ENCODE measurements around the gene POLR2E. TPM values are rescaled to one million over a fixed set of nuclear protein-coding genes. Genes with fewer than 3 reads are reported as not detected.

Gene POLR2E
- total and polyA plus RNA-seq, 9 donors = 69.6 to 149 (median 133) TPM

DNA sequence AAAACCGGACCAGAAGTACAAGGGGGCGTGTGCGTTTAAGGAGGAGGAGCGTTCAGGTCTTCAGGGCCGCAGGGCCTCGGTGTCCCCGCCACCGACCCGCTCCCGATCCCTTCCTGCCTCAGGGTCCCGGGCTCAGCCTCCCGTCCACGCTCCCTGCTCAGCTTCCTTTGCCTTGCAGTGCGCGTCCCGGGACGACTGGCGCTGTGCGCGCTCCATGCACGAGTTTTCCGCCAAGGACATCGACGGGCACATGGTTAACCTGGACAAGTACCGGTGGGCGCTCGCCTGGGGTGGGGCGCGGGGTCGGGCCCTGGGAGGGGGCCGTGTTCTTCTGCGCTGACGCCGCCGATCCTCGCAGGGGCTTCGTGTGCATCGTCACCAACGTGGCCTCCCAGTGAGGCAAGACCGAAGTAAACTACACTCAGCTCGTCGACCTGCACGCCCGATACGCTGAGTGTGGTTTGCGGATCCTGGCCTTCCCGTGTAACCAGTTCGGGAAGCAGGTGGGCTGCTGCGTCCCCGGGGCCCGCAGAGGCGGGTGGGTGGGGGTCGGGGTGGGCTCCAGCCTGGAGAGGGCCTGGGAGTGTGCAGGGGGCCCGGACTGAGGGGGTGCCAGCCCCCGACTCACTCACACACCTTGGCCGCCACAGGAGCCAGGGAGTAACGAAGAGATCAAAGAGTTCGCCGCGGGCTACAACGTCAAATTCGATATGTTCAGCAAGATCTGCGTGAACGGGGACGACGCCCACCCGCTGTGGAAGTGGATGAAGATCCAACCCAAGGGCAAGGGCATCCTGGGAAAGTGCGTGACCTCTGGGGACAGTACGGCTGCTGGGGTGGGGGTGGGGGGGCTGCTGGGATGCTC, 10.1 kb upstream of the POLR2E start:
- Histone ChIP-seq H3K36me3 (ENCODE audit: control insufficient read depth, insufficient read depth, low read length) (peaks cover 37% of the 10 kb centered on the region), H3K9me3 (replicated peaks; ENCODE audit: control insufficient read depth, low read depth, low read length) (no peaks in the 10 kb centered on the region), H3K27ac (ENCODE audit: low read length) (peak overlapping the region; percentile 88), H3K4me3 (ENCODE audit: low read length) (peak overlapping the region; percentile 65), H3K4me1 (ENCODE audit: control insufficient read depth, insufficient read depth, low read length) (peaks cover 43% of the 10 kb centered on the region), H3K27me3 (ENCODE audit: control insufficient read depth, insufficient read depth, low read length) (no peaks in the 10 kb centered on the region)
- DNase-seq = peak; percentile 53
- 18% methylated on average over 54 of the region's 69 CpGs for WGBS (ENCODE audit: insufficient coverage)

GRCh38 chr19:1104311-1105007, 9.3 kb upstream of the POLR2E start:
- Histone ChIP-seq H3K9me3 (replicated peaks; ENCODE audit: control insufficient read depth, low read depth, low read length) (no peaks in the 10 kb centered on the region), H3K27me3 (ENCODE audit: control insufficient read depth, insufficient read depth, low read length) (no peaks in the 10 kb centered on the region), H3K36me3 (ENCODE audit: control insufficient read depth, insufficient read depth, low read length) (peaks cover 30% of the 10 kb centered on the region), H3K4me3 (ENCODE audit: low read length) (peak overlapping the region; percentile 65), H3K4me1 (ENCODE audit: control insufficient read depth, insufficient read depth, low read length) (peaks cover 43% of the 10 kb centered on the region), H3K27ac (ENCODE audit: low read length) (peak overlapping the region; percentile 88)
- peak; percentile 81 for DNase-seq
- under 1% methylated on average over 93 of the region's 93 CpGs for WGBS (ENCODE audit: insufficient coverage)

DNA sequence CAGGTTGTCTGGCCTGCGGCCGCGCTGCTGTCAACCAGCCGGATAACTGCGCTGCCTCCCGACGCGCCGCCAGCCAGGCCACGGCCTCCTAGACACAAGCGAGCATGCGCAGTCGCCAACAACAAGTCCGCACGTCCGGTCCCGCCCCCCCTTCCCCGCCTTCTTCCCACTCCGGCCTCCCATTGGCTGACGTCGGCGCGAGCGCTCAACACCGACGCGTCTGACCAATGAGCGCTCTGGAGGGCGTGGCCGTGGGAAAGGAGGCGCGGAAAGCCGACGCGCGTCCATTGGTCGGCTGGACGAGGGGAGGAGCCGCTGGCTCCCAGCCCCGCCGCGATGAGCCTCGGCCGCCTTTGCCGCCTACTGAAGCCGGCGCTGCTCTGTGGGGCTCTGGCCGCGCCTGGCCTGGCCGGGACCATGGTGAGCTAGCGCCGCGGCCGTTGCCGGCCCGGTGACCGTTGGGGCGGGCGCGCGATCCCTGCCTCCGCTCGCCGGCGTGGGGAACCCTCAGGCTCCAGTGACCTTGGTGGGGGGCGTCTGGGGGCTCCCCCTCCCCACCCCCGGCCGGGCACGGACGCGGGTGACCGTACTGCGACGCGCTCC, 8.6 kb upstream of the POLR2E start, which contains the start of gene GPX4:
TSS of gene GPX4 (plus strand) at position 287 of the 603 bp plus-strand sequence. CDS start at position 337, 50 bp downstream.
- Histone ChIP-seq H3K4me3 (ENCODE audit: low read length) (peak within 1 kb of the TSS; percentile 65), H3K9me3 (replicated peaks; ENCODE audit: control insufficient read depth, low read depth, low read length) (no peaks in the 10 kb centered on the region), H3K4me1 (ENCODE audit: control insufficient read depth, insufficient read depth, low read length) (peaks cover 43% of the 10 kb centered on the region), H3K36me3 (ENCODE audit: control insufficient read depth, insufficient read depth, low read length) (peaks cover 25% of the 10 kb centered on the region), H3K27me3 (ENCODE audit: control insufficient read depth, insufficient read depth, low read length) (no peaks in the 10 kb centered on the region), H3K27ac (ENCODE audit: low read length) (peak within 1 kb of the TSS; percentile 96)
- DNase-seq = peak; percentile 100
- WGBS (ENCODE audit: insufficient coverage) = under 1% methylated on average over 71 of the region's 75 CpGs

GRCh38 chr19:1103132-1103707, 8.0 kb upstream of the POLR2E start:
- peaks cover 43% of the 10 kb centered on the region for H3K4me1 ChIP-seq (ENCODE audit: control insufficient read depth, insufficient read depth, low read length)
- peak overlapping the region; percentile 92 for H3K27ac ChIP-seq (ENCODE audit: low read length)
- peaks cover 23% of the 10 kb centered on the region for H3K36me3 ChIP-seq (ENCODE audit: control insufficient read depth, insufficient read depth, low read length)
- 40% methylated on average over 16 of the region's 20 CpGs for WGBS (ENCODE audit: insufficient coverage)
- no peak for DNase-seq
- no peaks in the 10 kb centered on the region for H3K9me3 ChIP-seq (replicated peaks; ENCODE audit: control insufficient read depth, low read depth, low read length)
- peak overlapping the region; percentile 36 for H3K4me3 ChIP-seq (ENCODE audit: low read length)
- H3K27me3 ChIP-seq (ENCODE audit: control insufficient read depth, insufficient read depth, low read length) = no peaks in the 10 kb centered on the region

DNA sequence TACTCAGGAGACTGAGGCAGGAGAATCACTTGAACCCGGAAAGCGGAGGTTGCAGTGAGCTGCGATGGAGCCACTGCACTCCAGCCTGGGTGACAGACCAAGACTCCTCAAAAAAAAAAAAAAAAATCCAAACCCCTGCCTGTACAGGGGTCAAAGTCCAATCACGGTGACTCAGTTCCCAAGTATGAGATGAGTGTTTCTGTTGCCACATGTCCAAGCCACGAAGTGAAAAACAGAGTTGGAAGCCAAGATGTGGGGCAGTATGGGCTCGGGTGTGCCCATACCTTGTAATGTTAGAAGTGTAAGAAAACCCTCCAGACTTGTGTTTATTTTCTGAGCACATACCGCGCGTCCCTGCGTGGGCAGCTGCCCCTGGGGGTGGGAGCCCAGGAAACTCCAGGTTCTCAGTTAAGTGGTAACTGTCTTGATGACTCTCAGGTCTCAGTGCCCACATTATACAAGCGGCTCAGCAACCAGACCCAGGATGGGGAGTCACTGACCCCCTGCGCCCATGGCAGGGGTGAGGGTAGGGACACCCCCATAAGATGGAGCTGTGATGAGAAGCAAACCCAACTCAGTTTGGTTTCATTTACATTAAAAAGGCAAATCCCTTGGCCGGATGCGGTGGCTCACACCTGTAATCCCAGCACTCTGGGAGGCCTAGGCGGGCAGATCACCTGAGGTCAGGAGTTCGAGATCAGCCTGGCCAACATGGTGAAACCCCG, 7.4 kb upstream of the POLR2E start:
- Histone ChIP-seq H3K4me3 (ENCODE audit: low read length) (no peak overlapping the region), H3K27ac (ENCODE audit: low read length) (peak overlapping the region; percentile 96), H3K36me3 (ENCODE audit: control insufficient read depth, insufficient read depth, low read length) (peaks cover 19% of the 10 kb centered on the region), H3K4me1 (ENCODE audit: control insufficient read depth, insufficient read depth, low read length) (peaks cover 43% of the 10 kb centered on the region), H3K9me3 (replicated peaks; ENCODE audit: control insufficient read depth, low read depth, low read length) (no peaks in the 10 kb centered on the region), H3K27me3 (ENCODE audit: control insufficient read depth, insufficient read depth, low read length) (no peaks in the 10 kb centered on the region)
- 60% methylated on average over 7 of the region's 17 CpGs for WGBS (ENCODE audit: insufficient coverage)
- no peak for DNase-seq

GRCh38 chr19:1101337-1101698, 6.1 kb upstream of the POLR2E start:
- Histone ChIP-seq H3K36me3 (ENCODE audit: control insufficient read depth, insufficient read depth, low read length) (peaks cover 8% of the 10 kb centered on the region), H3K9me3 (replicated peaks; ENCODE audit: control insufficient read depth, low read depth, low read length) (no peaks in the 10 kb centered on the region), H3K27me3 (ENCODE audit: control insufficient read depth, insufficient read depth, low read length) (no peaks in the 10 kb centered on the region), H3K27ac (ENCODE audit: low read length) (peak overlapping the region; percentile 96), H3K4me3 (ENCODE audit: low read length) (no peak overlapping the region), H3K4me1 (ENCODE audit: control insufficient read depth, insufficient read depth, low read length) (peaks cover 39% of the 10 kb centered on the region)
- WGBS (ENCODE audit: insufficient coverage) = 19% methylated on average over 5 of the region's 9 CpGs
- DNase-seq = peak; percentile 66

DNA sequence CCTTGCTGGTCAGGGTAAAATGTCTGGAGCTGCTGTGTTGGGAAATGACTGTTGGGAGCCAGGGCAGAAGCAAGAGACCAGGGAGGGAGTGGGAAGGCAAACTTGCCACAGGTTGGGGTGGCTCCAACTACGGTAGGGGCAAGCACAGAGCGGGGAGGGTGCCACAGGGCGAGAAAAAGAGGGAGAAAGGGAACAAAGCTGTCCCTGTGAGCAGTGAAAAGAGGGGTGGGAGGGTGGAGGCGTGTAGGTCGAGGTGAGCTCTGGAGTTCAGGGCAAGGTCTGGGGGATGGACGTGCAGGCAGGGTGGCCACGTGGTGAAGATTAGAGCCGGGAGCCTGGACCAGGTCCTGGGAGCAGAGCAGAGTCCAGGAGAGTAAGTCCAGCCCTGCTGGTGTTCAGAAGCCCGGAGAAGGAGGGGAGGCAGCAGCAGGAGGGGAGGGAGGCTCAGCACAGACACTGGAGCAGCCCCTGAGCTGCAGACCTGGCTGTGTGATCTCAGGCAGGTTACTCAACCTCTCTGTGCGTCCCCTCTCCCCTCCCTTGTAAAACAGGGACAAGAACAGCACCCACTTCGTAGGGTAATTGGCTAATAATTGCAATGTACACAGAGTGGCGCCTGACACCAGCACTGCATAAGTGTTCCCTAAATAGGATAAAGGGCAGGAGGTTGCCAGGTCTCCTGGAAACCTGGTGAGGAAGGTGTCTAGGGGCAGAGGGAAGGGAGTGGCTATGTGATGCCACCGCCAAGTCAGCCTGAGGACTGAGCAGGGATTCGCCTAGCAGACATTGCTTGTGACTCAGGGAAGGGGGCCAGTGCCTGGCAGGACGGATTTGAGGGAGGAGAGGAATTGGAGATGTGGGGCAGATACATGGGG, 3.2 kb upstream of the POLR2E start:
- H3K27me3 ChIP-seq (ENCODE audit: control insufficient read depth, insufficient read depth, low read length) = no peaks in the 10 kb centered on the region
- no peaks in the 10 kb centered on the region for H3K9me3 ChIP-seq (replicated peaks; ENCODE audit: control insufficient read depth, low read depth, low read length)
- H3K4me1 ChIP-seq (ENCODE audit: control insufficient read depth, insufficient read depth, low read length) = peaks cover 41% of the 10 kb centered on the region
- no peak overlapping the region for H3K27ac ChIP-seq (ENCODE audit: low read length)
- peaks cover 9% of the 10 kb centered on the region for H3K36me3 ChIP-seq (ENCODE audit: control insufficient read depth, insufficient read depth, low read length)
- 50% methylated on average over 13 of the region's 15 CpGs for WGBS (ENCODE audit: insufficient coverage)
- H3K4me3 ChIP-seq (ENCODE audit: low read length) = no peak overlapping the region
- DNase-seq = no peak

GRCh38 chr19:1097810-1098176, 2.6 kb upstream of the POLR2E start:
- Histone ChIP-seq H3K27ac (ENCODE audit: low read length) (no peak overlapping the region), H3K9me3 (replicated peaks; ENCODE audit: control insufficient read depth, low read depth, low read length) (no peaks in the 10 kb centered on the region), H3K4me1 (ENCODE audit: control insufficient read depth, insufficient read depth, low read length) (peaks cover 34% of the 10 kb centered on the region), H3K27me3 (ENCODE audit: control insufficient read depth, insufficient read depth, low read length) (no peaks in the 10 kb centered on the region), H3K4me3 (ENCODE audit: low read length) (no peak overlapping the region), H3K36me3 (ENCODE audit: control insufficient read depth, insufficient read depth, low read length) (peaks cover 13% of the 10 kb centered on the region)
- WGBS (ENCODE audit: insufficient coverage) = no CpG with 5 or more reads among the region's 7 CpGs
- no peak for DNase-seq

- H3K4me1 ChIP-seq (ENCODE audit: control insufficient read depth, insufficient read depth, low read length) = peaks cover 17% of the 10 kb centered on the region
- no peak for DNase-seq
- no peak overlapping the region for H3K27ac ChIP-seq (ENCODE audit: low read length)
These were observed 559 bp downstream of the POLR2E start for GRCh38 chr19:1094655-1094977.

More at GRCh38 chr19:1094655-1094977, 559 bp downstream of the POLR2E start:
- Histone ChIP-seq H3K36me3 (ENCODE audit: control insufficient read depth, insufficient read depth, low read length) (peaks cover 32% of the 10 kb centered on the region), H3K27me3 (ENCODE audit: control insufficient read depth, insufficient read depth, low read length) (no peaks in the 10 kb centered on the region), H3K9me3 (replicated peaks; ENCODE audit: control insufficient read depth, low read depth, low read length) (no peaks in the 10 kb centered on the region), H3K4me3 (ENCODE audit: low read length) (peak overlapping the region; percentile 89)
- under 1% methylated on average over 19 of the region's 19 CpGs for WGBS (ENCODE audit: insufficient coverage)
